Testis (tissue), 2 donors: Measurements from ENCODE around the gene IARS2.

Experiments
- CTCF ChIP-seq, 3 experiments: fragments of 450-650 bp in 2 of 3; fragments of 200-600 bp in 1 of 3; sonication (generic) in 1 of 3; IDR thresholded peaks; one replicate each; pipeline ENCODE4 v1.5.1; 2016 to 2019; ENCODE audit warnings: antibody characterized with exemption in 3 of 3, mild to moderate bottlenecking in 2 of 3, moderate library complexity in 1 of 3
- POLR2A ChIP-seq: fragments of 450-650 bp; IDR thresholded peaks from one replicate; pipeline ENCODE4 v1.6.1; 2017; ENCODE audit warnings: antibody characterized with exemption, mild to moderate bottlenecking, moderate library complexity

- TF ChIP-seq CTCF (IDR thresholded peaks at IDR 0.05) (no peak), POLR2A (no peak)
These were observed 70.2 kb downstream of the IARS2 start for GRCh38 chr1:220164116-220164515.
